M059J (cell line): Measurements from ENCODE around the gene IFIT2. TPM values are rescaled to one million over a fixed set of nuclear protein-coding genes. Genes with fewer than 3 reads are reported as not detected.

Experiments used
- total RNA-seq: library from RNA; depleted of rRNA; stranded (reverse); fragments of >200 nt; shearing (Covaris generic); gene quantifications from 2 replicates; pipeline ENCODE4 v1.2.3, GENCODE V29; 2014; rRNA removed

IFIT2 gene
- total RNA-seq, 1 experiment from 2014 or later, result 58.0 TPM

Other genes with a start within 250 kb of the IFIT2 start
- gene CH25H, start 94.7 kb upstream of the IFIT2 start, total RNA-seq, result 3.2 and 5.1 TPM in 2 replicates
- gene LIPA, start 50.3 kb upstream of the IFIT2 start, total RNA-seq, result 120 and 149 TPM in 2 replicates
- 303 and 380 TPM in 2 replicates for gene IFIT3, start 26.0 kb downstream of the IFIT2 start, total RNA-seq
- 0.37 and 0.76 TPM in 2 replicates for gene IFIT1B, start 76.0 kb downstream of the IFIT2 start, total RNA-seq
- gene IFIT1, start 90.6 kb downstream of the IFIT2 start, total RNA-seq, result 733 and 788 TPM in 2 replicates
- gene IFIT5, start 112.5 kb downstream of the IFIT2 start, total RNA-seq, result 57.4 and 77.5 TPM in 2 replicates
- 0.32 and 1.0 TPM in 2 replicates for gene SLC16A12, start 233.5 kb downstream of the IFIT2 start, total RNA-seq